KMS-11 (cell line): ENCODE results near the gene FLT4.

Source experiments
- H2AFZ ChIP-seq: fragments of 200-600 bp; sonication (generic); 2 replicates; pipeline ENCODE4 v1.6.1; 2016; ENCODE audit warnings: antibody characterized with exemption, mixed run types, low read depth
- H3K27ac ChIP-seq: fragments of 200-600 bp; sonication (generic); 2 replicates; pipeline ENCODE4 v1.6.1; 2016; ENCODE audit warnings: mild to moderate bottlenecking, mixed run types
- H3K27me3 ChIP-seq: fragments of 200-600 bp; sonication (generic); 2 replicates; pipeline ENCODE4 v1.6.1; 2017; ENCODE audit warnings: mild to moderate bottlenecking, low read depth, mixed run types, moderate library complexity; ENCODE audit not compliant: insufficient read depth
- H3K36me3 ChIP-seq: fragments of 200-600 bp; sonication (generic); 2 replicates; pipeline ENCODE4 v1.6.1; 2017; ENCODE audit warnings: mild to moderate bottlenecking, mixed run types; ENCODE audit not compliant: insufficient read depth
- H3K4me1 ChIP-seq: fragments of 200-600 bp; sonication (generic); 2 replicates; pipeline ENCODE4 v1.6.1; 2016; ENCODE audit warnings: mild to moderate bottlenecking, low read depth, mixed run types; ENCODE audit not compliant: poor library complexity, severe bottlenecking
- H3K4me2 ChIP-seq: fragments of 200-600 bp; sonication (generic); 2 replicates; pipeline ENCODE4 v1.7.0; 2016; ENCODE audit warnings: mild to moderate bottlenecking, mixed run types
- H3K4me3 ChIP-seq: fragments of 200-600 bp; sonication (generic); IDR thresholded peaks from 2 replicates; pipeline ENCODE4 v1.6.1; 2017; ENCODE audit warnings: low read depth, low read length, mixed read lengths; ENCODE audit not compliant: insufficient read depth
- H3K79me2 ChIP-seq: fragments of 200-600 bp; sonication (generic); 2 replicates; pipeline ENCODE4 v1.6.1; 2016; ENCODE audit warnings: low read depth, mixed run types; ENCODE audit not compliant: insufficient read depth
- H3K9ac ChIP-seq: fragments of 200-600 bp; sonication (generic); 2 replicates; pipeline ENCODE4 v1.6.1; 2016; ENCODE audit warnings: mild to moderate bottlenecking, mixed run types
- H4K20me1 ChIP-seq: fragments of 200-600 bp; sonication (generic); 2 replicates; pipeline ENCODE4 v1.6.1; 2016; ENCODE audit warnings: mild to moderate bottlenecking, mixed run types; ENCODE audit not compliant: insufficient read depth
- CTCF ChIP-seq: fragments of 200-600 bp; sonication (generic); conservative IDR thresholded peaks from 2 replicates; pipeline ENCODE4 v1.6.1; 2017; ENCODE audit warnings: low read depth, mild to moderate bottlenecking, antibody characterized with exemption, low read length, moderate library complexity, mixed read lengths

FLT4 gene

GRCh38 chr5:180649297-180650039, at the start of gene FLT4:
Gene FLT4 (minus strand): TSS chr5:180649600. CDS start chr5:180649545, 55 bp downstream.
- Histone ChIP-seq H4K20me1 (no peaks in the 10 kb centered on the region), H2AFZ (no peak within 1 kb of the TSS; the same call in 1 of the 2 replicates), H3K27ac (no peak within 1 kb of the TSS), H3K4me2 (no peak within 1 kb of the TSS), H3K4me1 (no peaks in the 10 kb centered on the region), H3K36me3 (no peaks in the 10 kb centered on the region), H3K9ac (no peak within 1 kb of the TSS), H3K4me3 (no peak within 1 kb of the TSS), H3K27me3 (0 out of 2 replicates have a peak, but pooled peaks cover 5% of the 10 kb centered on the region), H3K79me2 (no peaks in the 10 kb centered on the region)
- no peak for TF ChIP-seq CTCF

DNA sequence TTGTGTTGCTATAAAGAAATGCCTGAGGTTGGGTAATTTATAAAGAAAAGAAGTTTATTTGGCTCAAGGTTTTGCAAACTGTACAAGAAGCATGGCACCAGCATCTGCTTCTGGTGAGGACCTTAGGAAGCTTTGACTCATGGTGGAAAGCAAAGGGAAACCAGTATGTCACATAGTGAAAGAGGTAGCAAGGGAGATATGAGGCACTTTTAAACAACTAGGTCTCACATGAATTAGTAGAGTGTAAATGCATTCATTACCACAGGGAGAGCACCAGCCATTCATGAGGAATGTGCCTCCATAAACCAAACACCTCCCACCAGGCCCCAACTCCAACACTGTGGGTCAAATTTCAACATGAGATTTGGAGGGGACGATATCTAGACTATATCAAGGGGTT, 49.6 kb upstream of the FLT4 start:
- Histone ChIP-seq H2AFZ (no peak overlapping the region), H3K4me2 (no peak overlapping the region), H3K79me2 (no peaks in the 10 kb centered on the region), H3K4me3 (no peak overlapping the region), H3K9ac (no peak overlapping the region), H3K36me3 (no peaks in the 10 kb centered on the region), H3K4me1 (no peaks in the 10 kb centered on the region), H3K27ac (no peak overlapping the region), H3K27me3 (no peaks in the 10 kb centered on the region), H4K20me1 (no peaks in the 10 kb centered on the region)
- no peak for TF ChIP-seq CTCF

DNA sequence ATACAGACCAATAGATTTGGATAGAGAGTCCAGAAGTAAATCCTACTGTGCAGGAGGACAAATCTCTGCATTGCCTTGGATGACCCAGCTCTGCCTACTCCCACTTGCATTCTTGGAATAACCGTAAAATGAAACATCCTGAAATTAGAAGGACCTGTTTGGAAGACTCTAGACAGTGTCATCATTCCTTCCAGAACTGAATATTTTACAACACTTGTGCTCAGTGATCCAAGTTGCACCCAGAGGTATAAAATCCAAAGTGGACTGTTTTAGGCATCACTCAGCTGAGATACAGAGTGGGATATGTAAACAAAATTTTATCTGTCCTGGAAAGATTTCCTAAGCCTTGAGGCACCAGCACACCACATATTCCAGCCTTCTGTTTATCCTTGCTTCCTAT, 46.7 kb upstream of the FLT4 start:
- H4K20me1 ChIP-seq, result no peaks in the 10 kb centered on the region
- no peaks in the 10 kb centered on the region for H3K79me2 ChIP-seq
- no peak for TF ChIP-seq CTCF
- no peak overlapping the region for H2AFZ ChIP-seq
- no peaks in the 10 kb centered on the region for H3K4me1 ChIP-seq
- no peak overlapping the region for H3K27ac ChIP-seq
- no peaks in the 10 kb centered on the region for H3K36me3 ChIP-seq
- H3K4me3 ChIP-seq, result no peak overlapping the region
- no peak overlapping the region for H3K9ac ChIP-seq
- no peak overlapping the region for H3K4me2 ChIP-seq
- no peaks in the 10 kb centered on the region for H3K27me3 ChIP-seq

- H3K27me3 ChIP-seq, result no peaks in the 10 kb centered on the region
- TF ChIP-seq CTCF, result no peak
- no peaks in the 10 kb centered on the region for H3K36me3 ChIP-seq
- H3K4me1 ChIP-seq, result no peaks in the 10 kb centered on the region
- no peak overlapping the region for H2AFZ ChIP-seq
- no peaks in the 10 kb centered on the region for H4K20me1 ChIP-seq
- H3K4me2 ChIP-seq, result no peak overlapping the region
- H3K79me2 ChIP-seq, result no peaks in the 10 kb centered on the region
- no peak overlapping the region for H3K9ac ChIP-seq
- H3K27ac ChIP-seq, result no peak overlapping the region
- no peak overlapping the region for H3K4me3 ChIP-seq
These were observed 43.0 kb upstream of the FLT4 start for GRCh38 chr5:180692429-180692828.
